Measurements from ENCODE around the gene OR2D3.
"Not testable (repeated sequence)": the region's sequence is repeated elsewhere in the genome, so short reads cannot be mapped to it uniquely, and the experiment has no call there.

OR2D3 gene

GRCh38 chr11:6931146-6931713 lies 10.4 kb downstream of the OR2D3 start:
- no peak for DNase-seq

DNA sequence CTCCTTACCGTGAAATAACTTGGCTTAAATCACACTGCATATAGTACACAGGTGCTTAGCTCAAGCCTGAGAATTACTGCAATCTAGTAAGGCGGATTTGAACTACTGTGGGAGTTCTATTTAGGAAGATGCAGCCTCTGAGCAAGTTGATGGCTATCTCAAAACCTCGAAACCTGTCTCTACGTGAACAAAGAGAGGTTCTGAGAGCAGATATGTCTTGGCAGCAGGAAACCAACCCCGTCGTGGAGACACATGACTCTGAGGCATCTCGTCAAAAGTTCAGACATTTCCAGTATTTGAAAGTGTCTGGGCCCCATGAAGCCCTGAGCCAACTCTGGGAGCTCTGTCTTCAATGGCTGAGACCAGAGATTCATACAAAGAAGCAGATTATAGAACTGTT lies 11.3 kb downstream of the OR2D3 start:
- DNase-seq, result no peak

DNA sequence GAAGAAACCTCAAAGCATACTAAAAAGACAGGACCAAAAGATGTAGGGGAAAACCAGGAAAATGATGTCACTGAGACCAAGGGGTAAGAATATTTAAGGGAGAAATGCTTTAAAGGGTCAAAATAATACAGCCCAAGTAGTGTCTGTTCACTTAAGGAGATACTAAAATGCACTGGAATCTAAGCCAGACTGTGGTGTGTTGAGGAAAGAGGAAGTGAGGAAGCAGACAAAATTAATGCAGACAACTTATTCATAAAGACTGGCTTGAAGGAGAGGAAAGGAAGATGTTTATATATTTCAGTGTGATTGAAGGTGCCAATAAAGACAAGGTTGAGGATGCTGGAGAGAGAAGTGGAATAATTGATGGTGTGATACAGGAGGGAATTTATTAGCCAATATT lies 21.2 kb downstream of the OR2D3 start:
- DNase-seq, result peak; percentile 26

DNA sequence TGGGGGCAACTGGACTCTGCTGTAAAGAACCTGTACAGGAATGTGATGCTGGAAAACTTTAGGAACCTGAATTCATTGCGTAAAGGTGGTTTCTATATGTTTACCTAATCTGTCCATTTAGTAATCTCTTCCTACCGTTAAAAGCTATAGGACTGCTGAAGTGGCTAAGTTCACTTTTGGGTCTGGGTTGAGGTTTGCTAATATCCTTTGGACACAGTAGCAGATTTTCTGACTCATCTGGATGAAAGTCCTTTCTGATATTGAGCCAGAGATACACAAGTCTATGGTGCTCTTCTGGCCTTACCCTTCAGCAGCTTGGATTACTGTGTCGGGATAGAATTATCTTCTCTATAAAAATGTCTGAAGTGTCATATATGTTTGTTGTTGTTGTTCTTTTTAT lies 22.3 kb downstream of the OR2D3 start:
- DNase-seq, result no peak

- DNase-seq, result not testable (repeated sequence)
Measured at GRCh38 chr11:6954248-6954647, 33.4 kb downstream of the OR2D3 start.

- no peak for DNase-seq
Measured at GRCh38 chr11:6962141-6962540, 41.3 kb downstream of the OR2D3 start.

DNA sequence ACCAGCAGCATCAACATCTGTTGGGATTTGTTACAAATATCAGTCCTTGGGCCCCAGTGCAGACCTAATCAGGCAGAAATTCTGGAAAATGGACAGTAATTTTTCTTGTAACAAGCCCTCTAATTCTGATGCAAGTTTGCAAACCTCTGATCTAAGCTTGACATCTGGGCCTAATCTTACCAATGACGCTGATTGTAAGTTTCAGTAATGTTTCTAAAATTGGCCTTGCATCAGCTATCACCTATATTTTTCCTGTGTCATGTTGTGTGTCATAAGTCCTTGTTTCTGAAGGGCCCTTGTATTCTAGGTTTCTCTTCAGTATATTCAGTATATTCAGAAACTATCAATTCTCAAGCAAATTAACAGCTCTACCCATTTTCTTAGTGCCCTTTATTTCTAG lies 41.9 kb downstream of the OR2D3 start:
- no peak for DNase-seq

DNA sequence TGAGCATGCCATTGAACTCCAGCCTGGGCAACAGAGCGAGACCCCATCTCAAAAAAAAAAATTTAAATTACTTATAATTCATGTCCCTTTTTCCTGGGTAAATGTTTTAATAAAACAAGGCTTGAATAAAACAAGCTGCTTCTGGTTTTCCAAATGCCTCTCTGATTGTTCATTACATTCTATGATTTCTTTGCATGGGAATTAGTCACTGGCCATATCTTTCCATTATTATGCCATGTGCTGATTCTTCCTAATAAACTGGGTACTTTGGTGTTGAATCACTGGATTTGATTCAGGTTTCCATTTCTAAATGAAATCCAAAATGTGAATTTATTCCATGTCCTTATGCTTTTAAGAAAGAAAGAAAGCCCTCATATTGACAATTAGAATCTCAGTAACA lies 48.0 kb downstream of the OR2D3 start:
- no peak for DNase-seq

DNA sequence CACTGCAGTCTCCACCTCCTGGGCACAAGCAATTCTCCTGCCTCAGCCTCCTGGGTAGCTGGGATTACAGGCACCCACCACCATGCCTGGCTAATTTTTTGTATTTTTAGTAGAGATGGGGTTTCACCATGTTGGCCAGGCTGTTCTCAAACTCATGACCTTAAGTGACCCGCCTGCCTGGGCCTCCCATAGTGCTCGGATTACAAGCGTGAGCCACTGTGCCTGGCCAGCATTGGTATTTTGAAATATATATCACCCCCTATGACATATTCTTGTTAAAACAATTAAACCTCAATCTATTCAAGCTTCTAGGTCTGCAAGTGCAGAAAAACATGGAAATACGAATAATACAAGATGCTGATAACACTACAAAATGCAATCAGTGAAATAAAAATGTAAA lies 49.1 kb downstream of the OR2D3 start:
- not testable (repeated sequence) for DNase-seq

Measured in MV-4-11 (cell line).